Measurements from ENCODE around the gene GK.

DNA sequence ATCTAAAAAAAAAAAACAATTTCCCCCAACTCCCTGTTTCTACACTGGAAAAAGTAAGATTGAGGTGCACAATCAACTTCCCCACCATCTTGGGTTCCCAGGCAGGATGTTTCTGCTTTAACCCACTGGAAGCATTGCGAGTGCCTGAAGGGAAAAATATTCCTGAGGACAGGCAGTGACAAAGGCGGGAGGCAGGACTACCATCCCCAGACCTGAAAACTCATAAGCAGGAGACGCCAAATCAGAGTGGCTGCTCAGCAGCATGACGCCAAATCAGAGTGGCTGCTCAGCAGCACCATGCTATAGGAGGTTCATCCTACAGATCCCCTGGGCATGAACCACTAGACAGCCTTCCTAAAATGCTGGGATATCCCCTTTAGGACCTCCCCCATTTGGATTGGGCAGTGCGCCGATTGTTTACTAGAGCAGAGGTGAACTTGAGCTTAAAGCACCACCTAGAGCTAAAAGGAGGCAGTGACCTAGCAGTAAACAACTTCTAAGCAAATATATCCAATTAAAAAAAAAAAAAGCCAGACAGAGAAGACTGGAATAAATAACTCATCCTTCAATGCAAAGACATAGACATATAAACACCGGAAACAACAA, 35.0 kb upstream of the GK start:
- TF ChIP-seq POLR2A (IDR thresholded peaks at IDR 0.05) = no peak
- TF ChIP-seq, protein P1, sequence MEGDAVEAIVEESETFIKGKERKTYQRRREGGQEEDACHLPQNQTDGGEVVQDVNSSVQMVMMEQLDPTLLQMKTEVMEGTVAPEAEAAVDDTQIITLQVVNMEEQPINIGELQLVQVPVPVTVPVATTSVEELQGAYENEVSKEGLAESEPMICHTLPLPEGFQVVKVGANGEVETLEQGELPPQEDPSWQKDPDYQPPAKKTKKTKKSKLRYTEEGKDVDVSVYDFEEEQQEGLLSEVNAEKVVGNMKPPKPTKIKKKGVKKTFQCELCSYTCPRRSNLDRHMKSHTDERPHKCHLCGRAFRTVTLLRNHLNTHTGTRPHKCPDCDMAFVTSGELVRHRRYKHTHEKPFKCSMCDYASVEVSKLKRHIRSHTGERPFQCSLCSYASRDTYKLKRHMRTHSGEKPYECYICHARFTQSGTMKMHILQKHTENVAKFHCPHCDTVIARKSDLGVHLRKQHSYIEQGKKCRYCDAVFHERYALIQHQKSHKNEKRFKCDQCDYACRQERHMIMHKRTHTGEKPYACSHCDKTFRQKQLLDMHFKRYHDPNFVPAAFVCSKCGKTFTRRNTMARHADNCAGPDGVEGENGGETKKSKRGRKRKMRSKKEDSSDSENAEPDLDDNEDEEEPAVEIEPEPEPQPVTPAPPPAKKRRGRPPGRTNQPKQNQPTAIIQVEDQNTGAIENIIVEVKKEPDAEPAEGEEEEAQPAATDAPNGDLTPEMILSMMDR (IDR thresholded peaks at IDR 0.05) = no peak
